Measurements from ENCODE around the gene TXNIP.

Gene TXNIP, protein sequence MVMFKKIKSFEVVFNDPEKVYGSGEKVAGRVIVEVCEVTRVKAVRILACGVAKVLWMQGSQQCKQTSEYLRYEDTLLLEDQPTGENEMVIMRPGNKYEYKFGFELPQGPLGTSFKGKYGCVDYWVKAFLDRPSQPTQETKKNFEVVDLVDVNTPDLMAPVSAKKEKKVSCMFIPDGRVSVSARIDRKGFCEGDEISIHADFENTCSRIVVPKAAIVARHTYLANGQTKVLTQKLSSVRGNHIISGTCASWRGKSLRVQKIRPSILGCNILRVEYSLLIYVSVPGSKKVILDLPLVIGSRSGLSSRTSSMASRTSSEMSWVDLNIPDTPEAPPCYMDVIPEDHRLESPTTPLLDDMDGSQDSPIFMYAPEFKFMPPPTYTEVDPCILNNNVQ

DNA sequence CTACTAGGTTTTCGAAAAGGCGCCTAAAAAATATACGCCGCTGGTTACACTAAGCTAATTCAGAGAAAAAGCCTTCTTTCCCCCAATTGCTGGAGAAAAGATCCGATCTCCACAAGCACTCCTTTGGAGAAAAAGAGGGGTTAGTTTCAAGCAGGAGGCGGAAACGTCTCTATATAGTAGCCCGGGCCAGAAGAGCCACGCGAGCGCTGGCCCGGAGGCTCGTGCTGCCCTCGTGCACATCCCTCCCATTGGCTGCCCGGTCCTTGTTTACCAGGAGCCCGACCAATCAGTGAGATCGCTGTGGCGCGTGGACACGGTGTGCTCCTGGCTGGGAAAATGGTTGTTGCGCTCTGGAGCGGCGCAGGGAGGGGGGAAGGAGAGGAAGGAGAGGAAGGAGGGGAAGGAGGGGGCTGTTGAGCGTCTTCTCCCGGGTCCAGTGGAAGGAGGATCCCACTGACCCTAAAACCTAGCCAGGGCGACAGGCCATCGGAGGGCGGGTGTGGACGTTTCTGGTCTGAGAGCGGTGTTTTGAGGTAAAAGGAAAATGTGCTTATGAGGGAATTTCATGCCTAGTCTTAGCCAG is at the start of gene TXNIP:
Gene TXNIP, minus strand, starts transcription at position 147 of the 583 bp plus-strand sequence. CDS start 313 bp downstream, outside the sequence.
- TF ChIP-seq, protein P1, sequence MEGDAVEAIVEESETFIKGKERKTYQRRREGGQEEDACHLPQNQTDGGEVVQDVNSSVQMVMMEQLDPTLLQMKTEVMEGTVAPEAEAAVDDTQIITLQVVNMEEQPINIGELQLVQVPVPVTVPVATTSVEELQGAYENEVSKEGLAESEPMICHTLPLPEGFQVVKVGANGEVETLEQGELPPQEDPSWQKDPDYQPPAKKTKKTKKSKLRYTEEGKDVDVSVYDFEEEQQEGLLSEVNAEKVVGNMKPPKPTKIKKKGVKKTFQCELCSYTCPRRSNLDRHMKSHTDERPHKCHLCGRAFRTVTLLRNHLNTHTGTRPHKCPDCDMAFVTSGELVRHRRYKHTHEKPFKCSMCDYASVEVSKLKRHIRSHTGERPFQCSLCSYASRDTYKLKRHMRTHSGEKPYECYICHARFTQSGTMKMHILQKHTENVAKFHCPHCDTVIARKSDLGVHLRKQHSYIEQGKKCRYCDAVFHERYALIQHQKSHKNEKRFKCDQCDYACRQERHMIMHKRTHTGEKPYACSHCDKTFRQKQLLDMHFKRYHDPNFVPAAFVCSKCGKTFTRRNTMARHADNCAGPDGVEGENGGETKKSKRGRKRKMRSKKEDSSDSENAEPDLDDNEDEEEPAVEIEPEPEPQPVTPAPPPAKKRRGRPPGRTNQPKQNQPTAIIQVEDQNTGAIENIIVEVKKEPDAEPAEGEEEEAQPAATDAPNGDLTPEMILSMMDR (IDR thresholded peaks at IDR 0.05; ENCODE audit: insufficient read depth, low read length, missing control alignments), result no peak
- H3K4me3 ChIP-seq (ENCODE audit: low read depth, low read length), result peak within 1 kb of the TSS; percentile 90
- DNase-seq (ENCODE audit: low read depth, low spot score), result peak; percentile 77
- ChIA-PET POLR2A (interaction anchor here (0.6 to 1.2 kb wide), 5 partner anchors 11 to 104 kb away, joined by 3 to 6 read pairs (median 3); no protein-coding TSS in a partner anchor), CTCF (interaction anchor here (1.0 to 24.4 kb wide), 5 partner anchors 9 to 32 kb away, joined by 3 to 787 read pairs (median 6); partner anchors contain the start of genes ANKRD34A, HJV and POLR3GL)

DNA sequence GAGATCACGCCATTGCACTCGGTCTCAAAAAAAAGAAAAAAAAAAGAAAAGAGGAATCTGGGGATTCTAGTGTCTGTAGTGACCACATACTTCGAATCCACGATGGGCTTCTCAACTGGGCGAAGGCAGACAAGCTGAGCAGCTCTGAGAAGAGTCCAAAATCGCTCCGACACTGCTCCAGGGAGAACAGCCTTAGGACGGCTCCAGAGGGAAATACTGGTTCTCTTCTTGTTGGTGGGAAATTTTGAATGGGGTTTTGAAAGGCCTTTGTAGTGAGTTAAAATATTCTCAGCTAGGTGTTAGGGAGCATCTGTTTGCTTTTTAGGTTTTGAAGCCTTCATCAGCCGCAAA is 43.4 kb upstream of the TXNIP start:
- DNase-seq (ENCODE audit: low read depth, low spot score), result no peak
- TF ChIP-seq, protein P1 (IDR thresholded peaks at IDR 0.05; ENCODE audit: insufficient read depth, low read length, missing control alignments), result no peak
- no peak overlapping the region for H3K4me3 ChIP-seq (ENCODE audit: low read depth, low read length)
- ChIA-PET POLR2A (interaction anchor here (4.8 kb wide), 1 partner anchor 12 kb away, joined by 47 read pairs; no protein-coding TSS in a partner anchor), CTCF (interaction anchor here (0.9 to 10.5 kb wide), 6 partner anchors 7 to 194 kb away, joined by 3 to 153 read pairs (median 4); partner anchors contain the start of genes HJV and NUDT17)

DNA sequence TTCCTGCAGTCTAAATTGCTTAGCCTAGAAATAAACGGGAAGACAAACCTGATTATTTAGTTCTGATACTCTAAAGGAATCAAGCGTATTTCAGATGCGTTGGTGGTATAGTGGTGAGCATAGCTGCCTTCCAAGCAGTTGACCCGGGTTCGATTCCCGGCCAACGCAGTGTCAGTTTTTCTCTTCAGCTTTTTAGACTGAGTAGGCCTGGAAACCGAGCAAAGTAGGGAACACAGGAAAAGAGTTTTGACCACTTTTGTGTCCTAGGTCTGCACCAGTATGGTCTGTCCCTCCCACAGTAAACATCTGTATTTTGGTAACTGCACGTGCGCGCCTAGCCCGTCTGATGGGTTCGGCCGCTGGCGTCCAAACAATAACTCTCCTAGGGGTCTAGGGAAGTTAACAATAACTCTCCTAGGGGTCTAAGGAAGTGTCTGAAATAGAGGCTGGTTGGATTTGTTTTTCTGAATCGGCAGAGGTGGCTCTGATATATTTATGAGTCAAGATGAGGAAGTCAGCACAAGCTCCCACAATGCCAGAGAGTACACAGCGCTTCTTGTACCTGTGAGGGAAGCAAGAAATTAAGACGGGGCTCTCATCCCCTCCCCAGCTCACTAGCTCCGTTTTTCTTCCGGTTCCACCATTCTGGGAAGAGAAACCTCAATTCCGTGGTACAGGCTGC is 40.7 kb upstream of the TXNIP start:
- TF ChIP-seq, protein P1 (IDR thresholded peaks at IDR 0.05; ENCODE audit: insufficient read depth, low read length, missing control alignments), result no peak
- peak; percentile 37 for DNase-seq (ENCODE audit: low read depth, low spot score)
- H3K4me3 ChIP-seq (ENCODE audit: low read depth, low read length), result peak overlapping the region; percentile 72
- ChIA-PET POLR2A (interaction anchor here (1.0 to 4.8 kb wide), 4 partner anchors 14 to 73 kb away, joined by 3 to 47 read pairs (median 6); partner anchors contain the start of genes ANKRD34A and POLR3GL), CTCF (interaction anchor here (1.0 to 10.5 kb wide), 8 partner anchors 10 to 192 kb away, joined by 3 to 153 read pairs (median 8); partner anchors contain the start of genes HJV, NUDT17 and RBM8A)

DNA sequence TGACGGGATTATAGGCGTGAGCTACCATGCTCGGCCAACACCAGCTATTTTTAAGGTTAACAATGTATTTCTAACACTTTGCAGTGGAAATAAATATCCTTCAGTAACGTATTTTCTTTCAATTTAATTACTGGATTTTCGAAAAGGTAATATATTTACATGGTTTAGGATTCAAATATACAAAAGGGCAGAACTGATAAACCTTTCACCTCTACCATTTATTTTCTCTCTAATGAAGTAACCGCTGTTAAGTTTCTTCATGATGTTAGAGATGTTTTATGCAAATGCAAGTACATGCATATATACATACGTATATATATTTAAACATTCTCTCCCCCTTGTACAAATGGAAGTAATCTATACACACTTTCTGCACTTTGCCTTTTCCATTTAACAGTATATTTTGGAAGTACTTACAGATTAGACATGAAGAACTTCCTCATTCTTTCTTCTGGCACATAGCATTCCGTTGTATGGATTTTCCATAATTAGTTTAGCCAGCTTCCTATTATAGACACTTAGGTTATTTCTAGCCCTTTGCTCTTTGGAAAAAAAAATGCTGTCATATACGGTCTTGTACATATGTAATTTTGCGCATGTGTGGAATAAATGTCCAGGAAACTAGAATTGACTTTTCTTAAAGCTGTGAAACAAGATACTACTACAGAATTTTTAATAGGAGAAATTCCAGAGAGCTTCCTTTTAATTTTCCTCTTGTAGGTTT is 40.0 kb upstream of the TXNIP start:
- peak overlapping the region; percentile 57 for H3K4me3 ChIP-seq (ENCODE audit: low read depth, low read length)
- POLR2A ChIA-PET, result interaction anchor here (1.1 to 4.8 kb wide), 4 partner anchors 15 to 73 kb away, joined by 4 to 47 read pairs (median 8); partner anchors contain the start of genes ANKRD34A and POLR3GL
- no peak for DNase-seq (ENCODE audit: low read depth, low spot score)
- CTCF ChIA-PET, result interaction anchor here (1.0 to 10.5 kb wide), 6 partner anchors 15 to 191 kb away, joined by 3 to 153 read pairs (median 5); partner anchors contain the start of genes HJV, NUDT17 and RBM8A
- TF ChIP-seq, protein P1 (IDR thresholded peaks at IDR 0.05; ENCODE audit: insufficient read depth, low read length, missing control alignments), result no peak

DNA sequence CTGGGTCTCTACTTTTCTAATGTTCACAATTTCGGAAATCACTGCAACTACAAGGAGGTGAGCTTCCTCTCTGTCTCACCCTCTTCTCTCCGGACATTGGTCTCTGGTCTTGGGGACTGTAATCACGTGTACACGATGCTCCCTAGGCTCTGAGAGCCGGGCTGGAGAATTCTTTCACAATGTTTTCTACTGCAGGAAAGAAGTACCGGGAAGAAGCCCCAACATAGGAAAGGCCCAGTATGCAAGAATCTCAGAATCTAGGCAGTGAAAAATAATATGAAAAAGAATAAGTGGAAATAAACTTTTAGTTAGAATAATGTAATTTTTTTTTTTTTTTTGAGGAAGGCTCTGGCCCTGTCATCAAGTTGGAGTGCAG is 38.7 kb upstream of the TXNIP start:
- peak overlapping the region; percentile 41 for H3K4me3 ChIP-seq (ENCODE audit: low read depth, low read length)
- no peak for DNase-seq (ENCODE audit: low read depth, low spot score)
- ChIA-PET POLR2A (interaction anchor here (1.7 kb wide), 1 partner anchor 17 kb away, joined by 8 read pairs; no protein-coding TSS in a partner anchor), CTCF (interaction anchor here (1.2 to 10.5 kb wide), 6 partner anchors 9 to 71 kb away, joined by 3 to 153 read pairs (median 6); partner anchors contain the start of genes ANKRD34A, HJV and POLR3GL)
- TF ChIP-seq, protein P1 (IDR thresholded peaks at IDR 0.05; ENCODE audit: insufficient read depth, low read length, missing control alignments), result no peak
